Measurements from ENCODE around the gene MRTFA.
"Not testable (repeated sequence)": the region's sequence is repeated elsewhere in the genome, so short reads cannot be mapped to it uniquely, and the experiment has no call there.

Gene MRTFA

GRCh38 chr22:40633036-40633435 is 3.5 kb downstream of the MRTFA start:
- CTCF ChIA-PET, result interaction anchor here (0.7 kb wide), 1 partner anchor 192 kb away, joined by 5 read pairs; no protein-coding TSS in a partner anchor
- POLR2A ChIA-PET, result interaction anchor here (1.4 kb wide), 1 partner anchor 32 kb away, joined by 3 read pairs; no protein-coding TSS in a partner anchor
- no peak for TF ChIP-seq FOXK2 (IDR thresholded peaks at IDR 0.05)
- TF ChIP-seq ZNF384 (IDR thresholded peaks at IDR 0.05), result no peak
- no peak for TF ChIP-seq TARDBP (IDR thresholded peaks at IDR 0.05)
- TF ChIP-seq PKNOX1 (IDR thresholded peaks at IDR 0.05), result no peak
- TF ChIP-seq SUZ12 (IDR thresholded peaks at IDR 0.05), result no peak
- TF ChIP-seq HDGF (IDR thresholded peaks at IDR 0.05; ENCODE audit: borderline replicate concordance), result no peak
- no peak for TF ChIP-seq ARNT (IDR thresholded peaks at IDR 0.05)
- no peak for TF ChIP-seq LEF1 (IDR thresholded peaks at IDR 0.05; ENCODE audit: borderline replicate concordance)
- no peak for TF ChIP-seq FOXM1 (IDR thresholded peaks at IDR 0.05; ENCODE audit: borderline replicate concordance)
- TF ChIP-seq NFRKB (IDR thresholded peaks at IDR 0.05), result no peak
- TF ChIP-seq L3MBTL2 (conservative IDR thresholded peaks at IDR 0.05), result no peak
- TF ChIP-seq CTBP1 (IDR thresholded peaks at IDR 0.05; ENCODE audit: borderline replicate concordance), result no peak
- TF ChIP-seq ELF4 (IDR thresholded peaks at IDR 0.05), result no peak
- TF ChIP-seq FOXA1 (IDR thresholded peaks at IDR 0.05), result no peak
- TF ChIP-seq SP1 (IDR thresholded peaks at IDR 0.05), result no peak
- no peak for TF ChIP-seq BHLHE40 (IDR thresholded peaks at IDR 0.05; ENCODE audit: borderline replicate concordance)
- no peak for DNase-seq (ENCODE audit: extremely low spot score)

- ChIA-PET CTCF (interaction anchor here (0.6 kb wide), 1 partner anchor 123 kb away, joined by 3 read pairs; no protein-coding TSS in a partner anchor), POLR2A (no interaction called here)
- no peak for TF ChIP-seq TARDBP (IDR thresholded peaks at IDR 0.05)
- TF ChIP-seq NFRKB (IDR thresholded peaks at IDR 0.05), result no peak
- no peak for TF ChIP-seq BHLHE40 (IDR thresholded peaks at IDR 0.05; ENCODE audit: borderline replicate concordance)
- no peak for TF ChIP-seq ELF4 (IDR thresholded peaks at IDR 0.05)
- no peak for TF ChIP-seq ZNF384 (IDR thresholded peaks at IDR 0.05)
- TF ChIP-seq FOXK2 (IDR thresholded peaks at IDR 0.05), result no peak
- no peak for TF ChIP-seq PKNOX1 (IDR thresholded peaks at IDR 0.05)
- no peak for DNase-seq (ENCODE audit: extremely low spot score)
Observed at GRCh38 chr22:40631925-40632324, 4.6 kb downstream of the MRTFA start.

- ChIA-PET POLR2A (interaction anchor here (1.2 kb wide), 2 partner anchors 8 to 23 kb away, joined by 4 read pairs; partner anchors contain the start of gene MRTFA), CTCF (interaction anchor here (1.2 kb wide), 1 partner anchor 18 kb away, joined by 3 read pairs; no protein-coding TSS in a partner anchor)
- TF ChIP-seq FOXK2 (IDR thresholded peaks at IDR 0.05) (no peak), ARNT (IDR thresholded peaks at IDR 0.05) (no peak), ELF4 (IDR thresholded peaks at IDR 0.05) (no peak), FOXM1 (IDR thresholded peaks at IDR 0.05; ENCODE audit: borderline replicate concordance) (no peak), TARDBP (IDR thresholded peaks at IDR 0.05) (no peak), BHLHE40 (IDR thresholded peaks at IDR 0.05; ENCODE audit: borderline replicate concordance) (no peak), PKNOX1 (IDR thresholded peaks at IDR 0.05) (no peak), NFRKB (IDR thresholded peaks at IDR 0.05) (no peak), HDGF (IDR thresholded peaks at IDR 0.05; ENCODE audit: borderline replicate concordance) (no peak), ZNF384 (IDR thresholded peaks at IDR 0.05) (no peak), L3MBTL2 (conservative IDR thresholded peaks at IDR 0.05) (no peak), SP1 (IDR thresholded peaks at IDR 0.05) (no peak), SUZ12 (IDR thresholded peaks at IDR 0.05) (no peak), CTBP1 (IDR thresholded peaks at IDR 0.05; ENCODE audit: borderline replicate concordance) (no peak), FOXA1 (IDR thresholded peaks at IDR 0.05) (no peak), LEF1 (IDR thresholded peaks at IDR 0.05; ENCODE audit: borderline replicate concordance) (no peak)
- DNase-seq (ENCODE audit: extremely low spot score), result no peak
Observed at GRCh38 chr22:40628354-40629042, 8.0 kb downstream of the MRTFA start.

GRCh38 chr22:40627612-40628011 is 8.9 kb downstream of the MRTFA start:
- no peak for DNase-seq (ENCODE audit: extremely low spot score)
- no peak for TF ChIP-seq FOXM1 (IDR thresholded peaks at IDR 0.05; ENCODE audit: borderline replicate concordance)
- no peak for TF ChIP-seq ELF4 (IDR thresholded peaks at IDR 0.05)
- ChIA-PET POLR2A (interaction anchor here (1.2 kb wide), 2 partner anchors 9 to 24 kb away, joined by 4 read pairs; partner anchors contain the start of gene MRTFA), CTCF (interaction anchor here (1.2 kb wide), 1 partner anchor 19 kb away, joined by 3 read pairs; no protein-coding TSS in a partner anchor)

GRCh38 chr22:40626851-40627250 is 9.7 kb downstream of the MRTFA start:
- no peak for TF ChIP-seq ARNT (IDR thresholded peaks at IDR 0.05)
- no peak for TF ChIP-seq SUZ12 (IDR thresholded peaks at IDR 0.05)
- TF ChIP-seq PKNOX1 (IDR thresholded peaks at IDR 0.05), result no peak
- no peak for TF ChIP-seq SP1 (IDR thresholded peaks at IDR 0.05)
- no peak for TF ChIP-seq TARDBP (IDR thresholded peaks at IDR 0.05)
- POLR2A ChIA-PET, result no interaction called here
- no peak for DNase-seq (ENCODE audit: extremely low spot score)
- CTCF ChIA-PET, result interaction anchor here (1.2 kb wide), 1 partner anchor 18 kb away, joined by 3 read pairs; no protein-coding TSS in a partner anchor

GRCh38 chr22:40625794-40626193 is 10.7 kb downstream of the MRTFA start:
- TF ChIP-seq ZNF384 (IDR thresholded peaks at IDR 0.05), result peak; percentile 60
- DNase-seq (ENCODE audit: extremely low spot score); POLR2A ChIA-PET: not testable (repeated sequence)
- CTCF ChIA-PET, result interaction anchor here (0.6 kb wide), 1 partner anchor 107 kb away, joined by 4 read pairs; no protein-coding TSS in a partner anchor

- POLR2A ChIA-PET; DNase-seq (ENCODE audit: extremely low spot score): not testable (repeated sequence)
- CTCF ChIA-PET, result interaction anchor here (0.6 kb wide), 1 partner anchor 107 kb away, joined by 4 read pairs; no protein-coding TSS in a partner anchor
Observed at GRCh38 chr22:40625281-40625680, 11.2 kb downstream of the MRTFA start.
